ENCODE data around the gene DRAM1.
"Not testable (repeated sequence)": the region's sequence is repeated elsewhere in the genome, so short reads cannot be mapped to it uniquely, and the experiment has no call there.

The DRAM1 gene

DNA sequence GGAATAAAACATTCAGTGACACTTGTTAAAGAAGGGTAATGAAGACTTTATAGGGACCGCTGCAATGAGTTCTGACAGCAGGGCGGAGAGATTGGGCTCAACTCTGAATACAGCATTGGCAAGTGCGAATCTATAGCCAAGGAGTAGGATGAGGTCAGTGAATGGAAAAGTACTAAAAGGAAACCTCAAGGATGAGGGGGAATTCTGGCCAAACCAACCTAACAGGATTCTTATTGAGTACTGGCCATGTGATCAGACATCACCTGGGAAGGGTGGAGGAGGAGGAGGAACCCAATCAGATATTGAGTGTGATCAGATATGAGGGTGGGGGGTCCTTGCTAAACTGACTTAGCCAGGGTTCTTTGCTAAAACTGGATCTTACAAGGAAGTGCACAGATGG lies 31.0 kb downstream of the DRAM1 start:
- DNase-seq = no peak

DNA sequence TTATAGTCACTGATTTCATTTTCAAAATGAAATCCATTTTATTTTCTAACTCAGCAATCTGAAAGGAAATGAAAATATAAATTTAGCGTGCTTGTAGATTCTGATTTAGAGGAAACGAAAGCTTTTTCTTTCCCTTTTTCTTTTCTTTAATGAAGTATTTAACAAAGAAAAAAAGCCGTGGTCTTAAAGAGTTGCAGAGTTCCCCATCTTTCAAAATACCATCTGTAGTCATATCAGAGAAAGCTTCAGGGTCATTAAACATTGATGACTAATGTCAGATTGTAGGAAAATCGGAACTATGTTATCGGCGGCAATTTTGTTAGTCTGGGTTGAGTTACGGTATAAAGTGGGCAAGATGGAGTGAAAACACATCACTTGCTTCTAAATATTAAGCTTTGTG lies 32.3 kb downstream of the DRAM1 start:
- no peak for DNase-seq

DNA sequence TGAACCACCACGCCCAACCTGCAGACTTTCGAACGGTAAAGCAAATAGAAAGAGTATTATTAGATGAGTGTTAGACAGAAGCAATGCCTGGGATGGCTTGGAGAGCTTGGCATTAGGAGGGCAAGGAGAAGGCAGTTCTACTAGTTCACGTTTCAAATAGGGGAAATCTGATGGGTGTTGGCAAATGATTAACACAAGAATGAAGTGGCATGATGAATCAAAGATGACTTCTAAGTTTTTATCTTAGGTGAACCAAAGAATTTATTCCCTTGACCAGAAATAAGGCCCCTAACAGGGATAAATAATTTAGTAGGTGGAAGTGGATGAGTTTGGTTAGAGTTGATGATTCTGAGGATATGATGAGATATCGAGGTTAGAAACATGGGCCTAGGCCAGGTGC lies 38.5 kb downstream of the DRAM1 start:
- DNase-seq = no peak

DNA sequence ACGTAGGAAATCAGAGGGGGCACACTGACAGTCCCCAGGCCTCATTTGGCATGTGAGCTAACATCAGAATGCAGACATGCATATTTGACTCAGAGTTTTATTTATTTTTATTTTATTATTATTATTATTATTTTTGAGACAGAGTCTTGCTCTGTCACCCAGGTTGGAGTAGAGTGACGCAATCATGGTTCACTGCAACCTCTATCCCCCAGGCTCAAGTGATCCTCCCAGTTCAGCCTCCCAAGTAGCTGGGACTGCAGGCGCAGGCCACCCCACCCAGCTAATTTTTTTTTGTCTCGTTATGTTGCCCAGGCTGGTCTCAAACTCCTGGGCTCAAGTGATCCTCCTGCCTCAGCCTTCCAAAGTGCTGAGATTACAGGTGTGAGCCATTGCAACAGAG lies 41.4 kb downstream of the DRAM1 start:
- DNase-seq = not testable (repeated sequence)

DNA sequence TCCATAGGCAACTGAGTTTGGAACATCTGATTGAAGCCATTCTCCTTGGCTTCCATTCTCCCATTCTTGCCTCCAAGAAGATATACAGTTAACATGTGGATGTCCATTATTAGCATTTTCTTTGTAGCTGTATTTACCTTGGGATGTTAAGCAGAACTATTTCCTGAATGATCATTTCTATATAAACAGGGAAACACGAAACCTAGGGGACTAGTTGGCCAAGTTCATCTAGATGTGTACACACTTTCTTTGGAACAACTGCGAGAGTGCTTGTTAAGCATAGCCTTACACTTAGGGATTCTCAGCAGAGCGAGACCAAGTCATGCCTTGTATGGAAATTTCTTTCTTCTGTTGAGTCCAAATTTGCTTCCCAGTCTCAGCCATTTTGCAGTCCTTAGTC lies 42.1 kb downstream of the DRAM1 start:
- no peak for DNase-seq

DNA sequence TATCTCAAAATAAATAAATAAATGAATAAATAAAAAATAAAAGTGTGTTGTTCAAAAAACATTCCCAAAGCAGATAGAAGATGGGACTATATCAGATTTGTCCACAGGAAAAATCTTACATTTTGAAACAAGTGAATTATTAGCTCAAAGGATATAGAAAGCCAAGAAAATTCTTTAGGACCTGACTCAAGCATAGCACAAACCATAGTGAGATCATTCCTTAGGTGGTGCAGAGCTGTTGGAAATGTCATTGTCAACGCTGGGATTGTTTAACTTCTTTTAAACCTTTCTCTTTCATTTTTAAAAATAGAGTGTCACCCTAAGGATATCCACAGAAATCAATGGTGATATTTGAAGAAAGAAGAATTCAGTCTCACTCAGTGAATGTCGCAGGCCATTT lies 43.5 kb downstream of the DRAM1 start:
- no peak for DNase-seq

DNA sequence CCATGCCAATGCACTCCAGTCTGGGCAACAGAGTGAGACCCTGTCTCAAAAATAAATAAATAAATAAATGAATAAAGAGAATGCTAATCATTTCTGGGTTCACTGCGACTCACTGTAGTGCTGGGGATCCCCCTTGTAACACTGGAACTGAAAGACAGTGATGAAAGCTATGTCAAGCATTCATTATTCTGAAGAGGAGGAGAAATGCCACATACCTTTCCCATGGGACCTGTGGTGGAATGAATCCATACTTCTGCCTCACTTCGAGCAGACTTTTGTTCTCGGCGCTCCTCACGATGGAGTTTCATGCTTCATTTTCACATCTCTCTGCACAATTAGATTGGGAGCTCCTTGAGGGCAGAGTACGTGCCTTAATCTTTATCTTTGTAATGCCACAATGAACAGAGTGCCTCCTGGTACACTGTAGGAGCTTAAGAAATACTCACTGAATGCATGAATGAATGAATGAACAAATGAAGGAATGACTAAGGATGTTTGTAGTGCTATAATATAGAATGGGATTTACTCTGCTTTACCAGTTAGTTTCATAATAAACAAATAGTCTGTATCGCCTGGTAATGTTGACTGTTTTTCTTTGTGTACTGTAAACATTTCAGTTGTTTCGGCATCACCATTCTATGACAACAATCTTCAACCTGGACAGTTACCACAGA lies 45.8 kb downstream of the DRAM1 start:
- DNase-seq = no peak

DNA sequence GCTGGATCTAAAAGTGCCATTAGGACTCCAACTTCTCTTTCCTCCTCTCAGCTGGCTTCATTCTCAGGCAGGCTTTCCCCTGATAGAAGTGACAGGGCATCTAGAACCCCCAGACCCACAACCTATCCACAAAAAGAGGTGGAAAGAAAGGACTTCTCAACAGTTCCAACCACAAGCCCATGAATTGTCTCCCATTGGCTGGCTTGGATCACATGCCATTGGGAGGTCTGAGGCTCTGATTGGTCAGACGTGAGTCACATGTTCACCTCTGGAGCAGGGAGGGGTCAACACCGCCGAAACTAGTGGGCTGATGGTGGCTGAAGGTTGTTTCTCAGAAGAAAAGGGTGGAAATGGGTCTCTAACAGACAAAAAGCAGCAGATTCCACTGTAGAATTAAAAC lies 47.2 kb downstream of the DRAM1 start:
- DNase-seq = no peak

DNA sequence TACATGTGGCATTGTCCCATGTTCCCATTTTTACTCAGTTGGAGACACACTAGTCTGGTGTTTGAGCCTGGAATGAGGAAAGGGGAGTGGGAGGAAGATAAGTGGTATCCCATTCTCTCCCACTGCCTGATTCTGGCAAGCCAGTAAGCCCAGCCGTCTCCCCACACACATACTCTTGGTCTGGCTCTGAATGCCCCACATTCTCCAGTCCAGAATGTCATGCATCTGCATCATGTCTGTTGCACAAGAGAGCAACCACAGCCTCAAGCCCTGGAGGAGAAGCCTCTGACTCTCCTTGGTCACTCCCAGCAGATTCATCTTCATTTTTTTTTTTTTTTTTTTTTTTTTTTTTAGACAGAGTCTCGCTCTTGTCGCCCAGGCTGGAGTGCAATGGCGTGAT lies 48.0 kb downstream of the DRAM1 start:
- no peak for DNase-seq

DNA sequence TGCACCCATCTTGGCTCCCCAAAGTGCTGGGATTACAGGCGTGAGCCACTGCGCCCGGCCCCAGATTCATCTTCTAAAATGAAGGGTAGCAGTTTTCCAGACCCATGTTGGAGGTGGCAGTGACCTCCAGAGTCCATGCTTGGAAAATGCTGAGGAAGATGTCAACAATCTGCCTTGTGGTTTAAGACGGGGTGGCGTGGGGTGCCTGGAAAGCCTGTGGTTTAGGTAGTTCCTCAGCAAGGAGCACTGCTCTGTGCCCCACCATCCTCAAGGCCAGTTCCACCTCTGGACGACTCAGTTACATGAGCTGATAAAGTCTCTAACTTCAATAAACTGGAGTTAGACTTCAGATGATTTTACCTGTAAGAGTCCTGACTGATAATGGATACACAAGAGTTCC lies 48.6 kb downstream of the DRAM1 start:
- DNase-seq = no peak

DNA sequence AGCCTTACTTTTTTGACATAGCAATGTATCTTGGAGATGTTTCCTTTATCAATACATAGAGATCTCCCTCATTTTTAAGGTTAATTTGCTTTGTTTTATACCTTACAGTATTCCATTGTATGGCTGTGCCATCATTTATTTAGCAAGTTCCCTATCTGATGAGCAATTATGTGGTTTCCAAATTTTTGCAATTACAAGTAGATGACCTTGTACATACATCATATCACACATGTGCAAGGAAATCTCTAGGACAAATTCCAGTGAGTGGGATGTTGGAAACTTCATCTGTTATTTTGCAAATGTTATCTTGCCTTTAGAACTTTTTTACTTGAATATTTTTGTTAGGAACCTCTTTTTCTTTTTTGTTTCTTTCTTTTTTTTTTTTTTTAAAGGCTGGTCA lies 49.7 kb downstream of the DRAM1 start:
- DNase-seq = no peak

DNA sequence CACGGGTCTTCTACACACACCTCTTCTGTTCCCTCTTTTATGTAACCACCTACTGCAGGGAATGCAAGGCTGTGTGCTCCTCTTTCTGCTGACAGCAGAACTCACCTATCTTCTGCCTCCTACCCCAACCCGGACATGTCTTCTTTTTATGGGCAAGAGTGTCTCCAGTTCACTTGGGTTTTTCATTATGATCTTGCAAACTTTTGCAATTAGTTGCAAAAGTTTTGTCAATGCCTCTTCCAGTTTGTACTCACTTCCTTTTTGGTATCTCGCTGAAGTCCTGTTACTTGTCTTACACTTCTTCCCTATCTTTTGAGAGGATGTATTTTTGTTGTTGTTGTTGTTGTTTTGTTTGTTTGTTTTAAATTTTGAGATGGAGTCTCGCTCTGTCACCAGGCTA lies 50.6 kb downstream of the DRAM1 start:
- no peak for DNase-seq

DNA sequence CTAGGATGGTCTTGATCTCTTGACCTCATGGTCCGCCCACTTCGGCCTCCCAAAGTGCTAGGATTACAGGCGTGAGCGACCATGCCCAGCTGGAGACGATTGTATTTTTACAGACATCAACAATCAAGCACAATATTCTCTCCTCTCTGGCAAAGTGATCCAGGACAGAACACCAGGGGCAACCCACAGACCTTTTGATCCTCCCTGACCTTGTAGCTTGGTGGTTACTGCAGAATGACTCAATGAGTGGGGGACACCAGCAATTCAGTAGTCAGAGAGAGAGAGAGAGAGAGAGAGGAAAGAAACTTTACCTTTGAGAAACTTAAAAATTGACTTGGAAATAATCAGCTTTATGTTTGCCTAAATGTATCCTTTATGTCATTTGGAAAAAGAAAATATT lies 51.2 kb downstream of the DRAM1 start:
- DNase-seq = no peak

DNA sequence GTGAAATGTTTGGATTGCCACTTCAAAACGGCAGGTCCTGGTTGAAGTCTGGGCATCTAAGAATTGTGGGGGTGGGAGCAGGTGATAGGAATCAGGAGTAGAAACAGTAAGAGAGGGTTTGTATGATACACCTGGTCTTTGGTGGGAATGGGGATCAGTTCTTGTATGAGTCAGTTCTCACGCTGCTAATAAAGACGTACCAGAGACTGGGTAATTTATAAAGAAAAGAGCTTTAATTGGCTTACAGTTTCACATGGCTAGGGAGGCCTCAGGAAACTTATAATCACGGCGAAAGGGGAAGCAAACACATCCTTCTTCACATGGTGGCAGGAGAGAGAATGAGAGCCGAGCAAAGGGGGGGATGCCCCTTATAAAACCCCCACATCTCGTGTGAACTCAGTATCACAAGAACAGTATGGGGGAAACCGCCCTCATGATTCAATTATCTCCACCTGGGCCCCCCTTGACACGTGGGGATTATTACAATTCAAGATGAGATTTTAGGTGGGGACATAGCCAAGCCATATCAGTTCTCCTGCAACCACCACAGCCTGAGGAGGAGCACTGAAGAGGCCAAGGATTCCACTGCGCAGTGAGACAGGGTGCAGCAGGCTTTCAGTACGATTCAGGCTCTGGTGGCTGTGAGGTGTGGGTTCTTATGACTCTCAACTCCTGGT lies 52.1 kb downstream of the DRAM1 start:
- DNase-seq = no peak

DNA sequence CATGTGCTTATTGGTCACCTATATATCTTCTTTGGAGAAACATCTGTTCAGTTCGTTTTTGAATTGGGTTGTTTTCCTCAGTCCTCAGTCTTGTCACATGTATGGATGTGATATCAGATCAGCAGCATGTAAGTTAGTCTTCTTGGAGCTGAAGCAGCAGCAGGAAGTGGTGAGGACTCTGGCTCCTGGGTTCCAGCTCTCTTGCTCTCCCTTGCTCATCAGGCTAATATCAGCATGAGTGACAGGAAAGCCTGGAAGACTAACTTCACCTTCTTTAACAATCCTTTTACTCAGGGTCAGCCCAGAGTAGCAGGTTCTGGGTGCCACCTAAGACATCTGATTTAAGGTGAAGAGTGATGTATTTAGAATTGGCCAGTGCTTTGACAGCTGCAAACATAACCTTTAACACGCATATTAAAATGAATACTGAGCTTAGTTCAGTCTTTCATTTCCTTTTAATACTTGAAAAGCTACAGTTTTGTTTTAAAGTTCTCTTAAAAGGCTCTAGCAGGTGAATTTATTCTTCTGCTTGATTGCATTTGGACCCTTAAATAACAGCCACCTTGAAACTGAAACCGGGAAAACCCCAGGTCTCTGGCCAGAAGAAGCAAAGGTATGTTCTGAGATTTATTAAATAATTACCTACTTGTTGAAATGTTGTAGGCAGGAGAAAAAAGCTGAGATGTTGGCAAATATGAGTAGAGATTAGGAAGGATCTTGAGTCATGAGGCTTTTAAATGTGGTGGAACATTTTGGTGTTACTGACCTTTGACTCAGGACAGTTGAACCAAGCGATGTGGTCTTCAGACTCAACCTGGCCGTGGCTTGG lies 54.3 kb downstream of the DRAM1 start:
- DNase-seq = no peak

DNA sequence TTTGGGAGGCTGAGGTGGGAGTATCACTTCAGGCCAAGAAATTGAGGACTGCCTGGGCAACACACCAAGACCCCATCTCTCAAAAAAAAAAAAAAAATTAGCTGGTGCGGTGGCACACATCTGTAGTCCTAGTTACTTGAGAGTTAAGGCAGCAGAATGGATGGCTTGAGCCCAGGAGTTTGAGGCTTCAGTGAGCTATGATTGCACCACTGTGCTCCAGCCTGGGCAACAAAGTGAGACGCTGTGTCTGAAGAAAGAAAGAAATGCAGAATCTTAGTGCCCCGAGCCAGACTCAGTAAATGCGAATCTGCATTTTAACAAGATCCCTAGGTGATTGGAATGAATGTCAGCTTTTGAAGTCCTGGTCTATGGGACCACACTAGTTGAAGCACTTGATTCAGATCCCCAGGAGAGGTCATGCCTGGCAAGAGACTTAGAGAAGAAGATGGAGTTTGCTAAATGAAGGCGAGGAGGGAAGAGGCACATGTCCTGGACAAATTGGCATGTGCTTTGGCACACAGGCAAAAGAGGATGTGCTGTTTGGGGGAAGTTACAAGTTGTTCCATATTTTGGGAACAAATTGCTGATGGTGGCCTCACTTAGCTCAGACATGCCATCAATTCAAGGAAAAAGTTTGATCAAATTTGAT lies 56.6 kb downstream of the DRAM1 start:
- no peak for DNase-seq

DNA sequence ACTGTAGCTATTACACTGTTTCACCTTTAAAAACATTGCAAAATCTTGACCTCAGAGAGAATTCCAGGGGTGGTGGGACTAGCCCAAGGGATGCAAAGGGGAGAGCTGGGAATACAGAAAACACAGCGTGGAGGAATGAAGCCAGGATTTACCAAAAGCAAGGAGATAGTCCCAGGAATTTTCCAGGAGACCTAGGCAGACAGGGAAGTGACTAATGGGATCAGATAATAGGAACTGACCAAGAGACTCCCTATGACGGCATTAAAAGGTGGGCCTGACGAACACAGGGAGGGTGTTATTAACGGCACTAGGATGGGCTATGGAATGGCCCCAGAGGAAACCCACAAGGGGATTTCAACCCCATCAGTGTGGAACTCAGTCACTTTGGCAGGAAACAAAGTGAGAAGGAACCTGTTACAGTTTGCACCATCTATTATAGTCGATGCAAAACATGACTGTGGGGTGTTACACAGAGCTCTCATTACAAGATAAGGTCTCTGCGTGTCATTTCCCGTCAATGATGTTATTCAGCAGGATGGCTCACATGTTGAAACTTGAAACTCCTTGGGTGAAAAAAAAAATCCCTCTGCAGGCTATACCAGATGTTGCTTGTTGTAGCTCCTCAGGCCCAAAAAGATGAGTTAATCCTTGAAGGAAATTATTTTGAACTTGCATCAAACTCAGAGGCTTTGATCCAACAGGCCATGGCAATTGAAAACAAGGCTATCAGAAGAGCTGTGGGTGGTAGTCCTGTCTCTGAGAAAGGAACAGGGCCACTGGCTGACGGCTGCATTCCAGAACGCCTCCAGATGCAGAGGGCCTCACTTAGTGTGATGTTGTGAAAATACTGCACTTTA lies 58.7 kb downstream of the DRAM1 start:
- DNase-seq = no peak

DNA sequence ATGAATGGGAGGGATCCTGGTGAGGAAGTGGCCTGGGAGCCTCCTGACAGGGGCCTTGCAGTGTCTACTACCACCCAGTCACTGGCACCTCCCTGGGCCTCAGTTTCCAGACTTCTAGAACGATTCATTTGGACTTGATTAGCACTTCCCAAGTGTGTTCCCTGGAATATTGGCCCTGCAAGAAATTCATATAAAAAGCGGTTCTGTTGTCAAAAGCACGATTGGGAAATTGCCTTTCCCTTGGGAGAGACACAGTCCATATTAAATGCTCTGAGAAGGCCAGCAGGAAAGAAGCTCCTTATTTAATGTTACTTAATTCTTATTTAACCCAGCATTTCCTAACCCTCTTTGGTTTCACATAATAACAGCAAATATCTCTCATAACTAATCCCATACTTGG lies 61.9 kb downstream of the DRAM1 start:
- no peak for DNase-seq

DNA sequence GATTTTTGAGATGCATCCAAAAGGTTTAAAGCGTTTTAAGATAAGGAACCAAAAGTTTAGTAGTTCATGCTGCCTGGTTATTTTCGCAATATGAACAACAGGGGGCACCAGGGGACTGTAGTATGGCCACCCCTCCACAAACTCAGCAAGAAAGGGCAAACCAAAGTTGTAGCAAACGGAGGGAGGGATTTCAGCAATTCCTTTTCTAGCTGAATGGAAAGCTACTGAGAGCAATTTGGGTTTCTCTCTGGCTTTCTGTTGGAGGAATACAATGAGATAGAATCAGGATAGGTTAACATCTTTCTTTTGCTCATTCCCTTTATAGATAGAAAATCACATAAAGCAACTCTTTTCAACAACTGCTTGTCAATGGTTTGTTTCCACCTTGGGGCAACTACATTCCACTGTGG lies 62.5 kb downstream of the DRAM1 start:
- DNase-seq = no peak

DNA sequence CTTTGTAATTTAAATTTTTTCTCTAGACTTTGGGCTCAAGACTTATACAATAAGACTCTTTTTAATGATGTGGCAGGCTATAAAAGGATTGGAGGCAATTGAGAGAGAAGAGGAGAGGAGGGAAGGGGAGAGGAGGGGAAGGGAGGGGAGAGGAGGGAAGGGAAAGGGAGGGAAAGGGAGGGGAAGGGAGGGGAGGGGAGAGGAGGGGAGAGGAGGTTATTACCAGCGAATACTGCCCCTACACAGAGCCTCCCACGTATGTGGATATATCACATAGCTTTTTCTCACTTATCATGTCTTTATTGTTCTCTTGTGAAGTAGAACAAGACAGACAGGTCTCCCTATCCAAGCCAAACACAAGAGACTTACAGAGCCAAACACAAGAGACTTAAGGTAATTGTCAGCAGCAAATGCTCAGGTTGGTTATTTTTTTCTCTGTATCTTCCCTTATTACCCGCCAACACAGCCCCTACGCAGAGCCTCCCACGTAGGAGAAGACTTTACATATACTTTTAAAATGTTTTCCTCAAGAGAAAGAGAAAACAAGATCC lies 63.1 kb downstream of the DRAM1 start:
- no peak for DNase-seq

DNA sequence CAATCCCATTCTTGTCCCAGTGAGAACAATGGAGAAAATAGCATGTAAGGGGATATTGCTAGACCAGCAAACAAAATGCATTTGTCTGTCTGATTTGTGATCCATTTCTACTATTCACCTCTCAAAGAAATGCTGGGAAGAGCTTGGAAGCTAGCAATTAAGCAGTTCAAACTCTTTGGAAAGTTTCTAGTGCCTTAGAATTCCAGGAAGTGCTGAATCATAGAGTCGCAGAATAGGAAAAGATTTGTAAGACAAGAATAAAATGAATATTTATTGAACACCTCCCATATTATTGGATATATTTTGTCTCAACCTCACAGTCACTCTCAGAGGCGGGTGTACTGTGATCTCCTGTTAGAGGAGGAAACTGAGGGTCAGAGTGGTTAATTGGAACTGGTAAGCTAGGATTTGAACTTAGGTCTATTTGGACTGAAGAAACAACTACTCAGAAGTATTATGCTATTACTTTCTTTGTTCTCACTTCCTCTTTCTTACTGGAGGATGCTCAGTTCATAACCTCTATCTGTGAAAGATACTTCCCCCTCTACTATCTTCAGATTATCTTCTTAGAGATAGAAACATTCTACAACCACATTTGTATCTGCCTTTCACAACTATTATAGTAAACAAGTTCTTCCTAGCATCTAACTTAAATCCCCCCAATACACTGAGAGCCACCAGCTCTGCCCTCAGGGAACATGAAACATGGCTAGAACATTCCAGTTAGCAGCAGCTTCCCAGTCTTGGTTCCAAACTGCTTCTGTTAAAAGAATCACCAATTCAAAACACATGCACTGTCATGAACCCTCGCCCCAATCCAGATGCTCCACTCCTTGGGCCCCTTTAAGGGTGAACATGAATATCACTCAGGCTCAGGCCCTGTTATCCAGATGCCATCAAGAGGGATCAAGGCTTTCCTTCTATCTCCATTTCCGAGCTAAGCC lies 64.2 kb downstream of the DRAM1 start:
- DNase-seq = no peak

All from cortex of kidney (tissue), 1 donor.